ENCODE data around the gene LARP4.
A peak's percentile ranks its signal among the peaks of the same experiment; 100 is the strongest.

Gene LARP4

GRCh38 chr12:50452795-50453194, 52.1 kb downstream of the LARP4 start:
- TF ChIP-seq CTCF (conservative IDR thresholded peaks at IDR 0.05; ENCODE audit: control insufficient read depth, insufficient read depth, low read depth, low read length): no peak
- H3K4me3 ChIP-seq (ENCODE audit: control insufficient read depth, low read depth, low read length): no peak overlapping the region
- DNase-seq (ENCODE audit: low read depth): no peak

GRCh38 chr12:50453872-50454271, 53.2 kb downstream of the LARP4 start:
- no peak for TF ChIP-seq CTCF (conservative IDR thresholded peaks at IDR 0.05; ENCODE audit: control insufficient read depth, insufficient read depth, low read depth, low read length)
- DNase-seq (ENCODE audit: low read depth): no peak
- no peak overlapping the region for H3K4me3 ChIP-seq (ENCODE audit: control insufficient read depth, low read depth, low read length)

GRCh38 chr12:50458606-50459005, 57.9 kb downstream of the LARP4 start:
- no peak for TF ChIP-seq CTCF (conservative IDR thresholded peaks at IDR 0.05; ENCODE audit: control insufficient read depth, insufficient read depth, low read depth, low read length)
- H3K4me3 ChIP-seq (ENCODE audit: control insufficient read depth, low read depth, low read length): no peak overlapping the region
- DNase-seq (ENCODE audit: low read depth): no peak

- no peak overlapping the region for H3K4me3 ChIP-seq (ENCODE audit: control insufficient read depth, low read depth, low read length)
- DNase-seq (ENCODE audit: low read depth): no peak
- no peak for TF ChIP-seq CTCF (conservative IDR thresholded peaks at IDR 0.05; ENCODE audit: control insufficient read depth, insufficient read depth, low read depth, low read length)
These were observed 66.8 kb downstream of the LARP4 start for GRCh38 chr12:50467439-50467838.

GRCh38 chr12:50477241-50477832, 76.7 kb downstream of the LARP4 start:
- no peak for TF ChIP-seq CTCF (conservative IDR thresholded peaks at IDR 0.05; ENCODE audit: control insufficient read depth, insufficient read depth, low read depth, low read length)
- DNase-seq (ENCODE audit: low read depth): no peak
- no peak overlapping the region for H3K4me3 ChIP-seq (ENCODE audit: control insufficient read depth, low read depth, low read length)

- TF ChIP-seq CTCF (conservative IDR thresholded peaks at IDR 0.05; ENCODE audit: control insufficient read depth, insufficient read depth, low read depth, low read length): no peak
- peak; percentile 34 for DNase-seq (ENCODE audit: low read depth)
These were observed 81.9 kb downstream of the LARP4 start for GRCh38 chr12:50482571-50482970.

GRCh38 chr12:50483488-50483887, 82.8 kb downstream of the LARP4 start:
- no peak for DNase-seq (ENCODE audit: low read depth)
- no peak overlapping the region for H3K4me3 ChIP-seq (ENCODE audit: control insufficient read depth, low read depth, low read length)
- TF ChIP-seq CTCF (conservative IDR thresholded peaks at IDR 0.05; ENCODE audit: control insufficient read depth, insufficient read depth, low read depth, low read length): no peak

More at GRCh38 chr12:50482571-50482970, 81.9 kb downstream of the LARP4 start:
- H3K4me3 ChIP-seq (ENCODE audit: control insufficient read depth, low read depth, low read length): no peak overlapping the region
